Kidney epithelial cell (primary cell): Measurements from ENCODE around the gene ADRA2C. TPM values are rescaled to one million over a fixed set of nuclear protein-coding genes. Genes with fewer than 3 reads are reported as not detected.

Experiments
- DNase-seq: peaks from one replicate; pipeline ENCODE4 v3.0.0-alpha.2; 2010; ENCODE audit warnings: low read depth
- H3K27me3 ChIP-seq: 2 replicates; pipeline ENCODE4 v1.6.0; 2011; ENCODE audit warnings: low read length; ENCODE audit not compliant: control insufficient read depth, insufficient read depth
- H3K36me3 ChIP-seq: 2 replicates; pipeline ENCODE4 v1.5.1; 2011; ENCODE audit warnings: low read length; ENCODE audit not compliant: control insufficient read depth, insufficient read depth
- H3K4me3 ChIP-seq: 2 replicates; pipeline ENCODE4 v1.5.1; 2011; ENCODE audit warnings: low read depth, mild to moderate bottlenecking, control low read depth, low read length
- CTCF ChIP-seq: IDR thresholded peaks from 2 replicates; pipeline ENCODE4 v1.5.1; 2011; ENCODE audit warnings: mild to moderate bottlenecking, moderate library complexity, low read length, control low read depth, inconsistent platforms; ENCODE audit not compliant: insufficient read depth, poor library complexity, severe bottlenecking
- total RNA-seq: library from RNA; depleted of rRNA; stranded (reverse); fragments of >200 nt; gene quantifications from 2 replicates; pipeline ENCODE4 v1.2.3, GENCODE V29; 2015

ADRA2C gene
- total RNA-seq, 1 donor from 2014 or later: 1.0 TPM

- Histone ChIP-seq H3K27me3 (peaks cover 60% of the 10 kb centered on the region), H3K4me3 (no peak overlapping the region), H3K36me3 (no peaks in the 10 kb centered on the region)
- DNase-seq: no peak
- TF ChIP-seq CTCF: no peak
Observed at GRCh38 chr4:3766785-3767569, 792 bp downstream of the ADRA2C start.

- Histone ChIP-seq H3K36me3 (no peaks in the 10 kb centered on the region), H3K4me3 (no peak overlapping the region), H3K27me3 (peaks cover 64% of the 10 kb centered on the region)
- no peak for DNase-seq
- TF ChIP-seq CTCF: no peak
Observed at GRCh38 chr4:3767570-3768288, 1.5 kb downstream of the ADRA2C start.

- Histone ChIP-seq H3K36me3 (no peaks in the 10 kb centered on the region), H3K27me3 (peaks cover 70% of the 10 kb centered on the region), H3K4me3 (no peak overlapping the region)
- TF ChIP-seq CTCF: no peak
- DNase-seq: no peak
Observed at GRCh38 chr4:3768842-3769641, 2.9 kb downstream of the ADRA2C start.

- no peak for TF ChIP-seq CTCF
- Histone ChIP-seq H3K36me3 (no peaks in the 10 kb centered on the region), H3K4me3 (no peak overlapping the region), H3K27me3 (peaks cover 64% of the 10 kb centered on the region)
- DNase-seq: no peak
Observed at GRCh38 chr4:3769642-3770184, 3.5 kb downstream of the ADRA2C start.

- no peaks in the 10 kb centered on the region for H3K36me3 ChIP-seq
- TF ChIP-seq CTCF: no peak
- peaks cover 56% of the 10 kb centered on the region for H3K27me3 ChIP-seq
Observed at GRCh38 chr4:3770323-3771163, 4.4 kb downstream of the ADRA2C start.

More at GRCh38 chr4:3770323-3771163, 4.4 kb downstream of the ADRA2C start:
- no peak overlapping the region for H3K4me3 ChIP-seq
- no peak for DNase-seq
